Adipocyte (in vitro differentiated cells): ENCODE measurements around the gene CALU.

ENCODE experiments used
- DNase-seq: peaks from one replicate; pipeline ENCODE4 v3.0.0-alpha.2; 2015; ENCODE audit warnings: low read depth
- H3K27me3 ChIP-seq: replicated peaks from 2 replicates; pipeline ENCODE4 v1.7.0; 2013; ENCODE audit warnings: mild to moderate bottlenecking, low read length, moderate library complexity; ENCODE audit not compliant: control insufficient read depth, insufficient read depth
- H3K36me3 ChIP-seq: 2 replicates; pipeline ENCODE4 v1.7.0; 2013; ENCODE audit warnings: low read length, mild to moderate bottlenecking, moderate library complexity; ENCODE audit not compliant: control insufficient read depth, insufficient read depth, severe bottlenecking
- H3K4me1 ChIP-seq: 2 replicates; pipeline ENCODE4 v1.7.0; 2013; ENCODE audit warnings: mild to moderate bottlenecking, low read length, moderate library complexity; ENCODE audit not compliant: control insufficient read depth, insufficient read depth
- H3K4me3 ChIP-seq: 2 replicates; pipeline ENCODE4 v1.7.0; 2013; ENCODE audit warnings: mild to moderate bottlenecking, low read length, moderate library complexity
- H3K9ac ChIP-seq: 2 replicates; pipeline ENCODE4 v1.7.0; 2013; ENCODE audit warnings: mild to moderate bottlenecking, low read length, moderate library complexity
- H3K9me3 ChIP-seq: 2 replicates; pipeline ENCODE4 v1.7.0; 2013; ENCODE audit warnings: mild to moderate bottlenecking, low read length, moderate library complexity; ENCODE audit not compliant: control insufficient read depth

The CALU gene

GRCh38 chr7:128818694-128819093 is 79.5 kb downstream of the CALU start:
- no peaks in the 10 kb centered on the region for H3K9me3 ChIP-seq
- H3K9ac ChIP-seq, result no peak overlapping the region
- DNase-seq, result no peak
- no peak overlapping the region for H3K4me3 ChIP-seq
- H3K4me1 ChIP-seq, result peaks cover 8% of the 10 kb centered on the region
- no peaks in the 10 kb centered on the region for H3K27me3 ChIP-seq
- H3K36me3 ChIP-seq, result no peaks in the 10 kb centered on the region
